Liver (tissue), 3 donors: ENCODE measurements around the gene TMEM175.

Experiments used
- ATF3 ChIP-seq: IDR thresholded peaks from 2 replicates; pipeline ENCODE4 v1.6.1; 2016; ENCODE audit warnings: antibody characterized with exemption
- CTCF ChIP-seq: fragments of 150-350 bp; IDR thresholded peaks from 2 replicates; pipeline ENCODE4 v1.5.1; 2017; ENCODE audit warnings: improper control_type of control experiment, low read depth, low read length; ENCODE audit not compliant: missing input control
- EGR1 ChIP-seq, 2 donors: IDR thresholded peaks; 2 replicates each; pipeline ENCODE4 v1.6.1; 2016 to 2018; ENCODE audit warnings: antibody characterized with exemption in 2 of 2, low read depth in 2 of 2
- GABPA ChIP-seq, 2 donors: IDR thresholded peaks in 1 of 2; conservative IDR thresholded peaks in 1 of 2; 2 replicates each; pipeline ENCODE4 v1.6.1; 2016; ENCODE audit warnings: antibody characterized with exemption in 2 of 2, mild to moderate bottlenecking in 1 of 2, moderate library complexity in 1 of 2
- HNF4A ChIP-seq, 2 donors: conservative IDR thresholded peaks; 2 replicates each; pipeline ENCODE4 v1.6.1; 2016; ENCODE audit warnings: antibody characterized with exemption in 2 of 2, mild to moderate bottlenecking in 2 of 2
- HNF4G ChIP-seq: IDR thresholded peaks from 2 replicates; pipeline ENCODE4 v1.6.1; 2016; ENCODE audit warnings: antibody characterized with exemption
- JUND ChIP-seq, 2 donors: IDR thresholded peaks; 2 replicates each; pipeline ENCODE4 v1.6.1; 2016; ENCODE audit warnings: antibody characterized with exemption in 2 of 2
- MAX ChIP-seq: IDR thresholded peaks from 2 replicates; pipeline ENCODE4 v1.6.1; 2016; ENCODE audit warnings: antibody characterized with exemption
- RAD21 ChIP-seq, 2 donors: IDR thresholded peaks; 2 replicates each; pipeline ENCODE4 v1.6.1; 2016; ENCODE audit warnings: antibody characterized with exemption in 2 of 2, mild to moderate bottlenecking in 2 of 2
- REST ChIP-seq: IDR thresholded peaks from 2 replicates; pipeline ENCODE4 v1.6.1; 2016; ENCODE audit warnings: antibody characterized with exemption, mild to moderate bottlenecking
- SP1 ChIP-seq: IDR thresholded peaks from 2 replicates; pipeline ENCODE4 v1.6.1; 2018; ENCODE audit warnings: antibody characterized with exemption, mild to moderate bottlenecking
- TAF1 ChIP-seq: conservative IDR thresholded peaks from 2 replicates; pipeline ENCODE4 v1.6.1; 2016; ENCODE audit warnings: antibody characterized with exemption, mild to moderate bottlenecking
- YY1 ChIP-seq: IDR thresholded peaks from 2 replicates; pipeline ENCODE4 v1.6.1; 2016; ENCODE audit warnings: antibody characterized with exemption, mild to moderate bottlenecking
- ZBTB33 ChIP-seq: IDR thresholded peaks from 2 replicates; pipeline ENCODE4 v1.6.1; 2016; ENCODE audit warnings: antibody characterized with exemption
- donor health status: healthy.
- donor health status: healthy.

DNA sequence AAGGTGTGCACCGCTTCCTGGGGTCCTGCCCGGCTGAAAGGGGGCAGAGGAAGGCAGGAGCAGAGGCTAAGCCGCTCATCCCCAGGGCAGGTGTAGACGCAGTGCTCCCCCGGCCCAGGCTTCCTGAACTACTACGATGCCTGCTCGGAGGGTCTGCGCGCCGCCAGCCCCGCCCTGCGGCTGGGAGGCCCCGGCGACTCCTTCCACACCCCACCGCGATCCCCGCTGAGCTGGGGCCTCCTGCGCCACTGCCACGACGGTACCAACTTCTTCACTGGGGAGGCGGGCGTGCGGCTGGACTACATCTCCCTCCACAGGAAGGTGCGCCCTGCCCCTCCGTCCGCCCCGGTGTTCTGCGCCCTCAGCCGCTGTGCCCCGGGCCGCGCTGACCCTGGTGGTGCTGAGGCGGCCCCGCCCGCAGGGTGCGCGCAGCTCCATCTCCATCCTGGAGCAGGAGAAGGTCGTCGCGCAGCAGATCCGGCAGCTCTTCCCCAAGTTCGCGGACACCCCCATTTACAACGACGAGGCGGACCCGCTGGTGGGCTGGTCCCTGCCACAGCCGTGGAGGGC is 69.4 kb downstream of the TMEM175 start:
- TF ChIP-seq ATF3, result no peak
- TF ChIP-seq CTCF, result no peak
- no peak for TF ChIP-seq SP1
- TF ChIP-seq MAX, result no peak
- no peak for TF ChIP-seq GABPA (IDR thresholded peaks at IDR 0.05 in 1 of 2, conservative IDR thresholded peaks at IDR 0.05 in 1 of 2)
- TF ChIP-seq TAF1, result no peak
- TF ChIP-seq REST, result no peak
- no peak for TF ChIP-seq EGR1 (IDR thresholded peaks at IDR 0.05; ENCODE audit: low read depth in 2 of 2)
- no peak for TF ChIP-seq RAD21 (IDR thresholded peaks at IDR 0.05)
- no peak for TF ChIP-seq ZBTB33
- TF ChIP-seq JUND (IDR thresholded peaks at IDR 0.05), result no peak
- no peak for TF ChIP-seq YY1
- TF ChIP-seq HNF4G, result no peak
- no peak for TF ChIP-seq HNF4A (conservative IDR thresholded peaks at IDR 0.05)
